Activated T-cell treated with anti-CD3 and anti-CD28 coated beads, Interleukin-2, amount 50 U/mL, for 4 hours (primary cell): ENCODE results near the gene CFAP68. TPM values are rescaled to one million over a fixed set of nuclear protein-coding genes. Genes with fewer than 3 reads are reported as not detected.

ENCODE experiments used
- ATAC-seq, 2 donors: fragments of 200-7000 bp; cut with Tn5 transposase; one replicate each; pipeline ENCODE4 v1.10.0; 2021
- DNase-seq: peaks from one replicate; pipeline ENCODE4 v3.0.0-alpha.2; 2020
- H3K27me3 Mint-ChIP-seq: one replicate; pipeline ENCODE4 v1.8.0; 2021; ENCODE audit warnings: low read depth, mixed read lengths
- H3K36me3 Mint-ChIP-seq: one replicate; pipeline ENCODE4 v1.8.0; 2022; ENCODE audit warnings: mixed read lengths; ENCODE audit not compliant: insufficient read depth
- H3K4me1 Mint-ChIP-seq: one replicate; pipeline ENCODE4 v1.8.0; 2021; ENCODE audit warnings: low read depth, mixed read lengths
- H3K4me3 Mint-ChIP-seq: one replicate; pipeline ENCODE4 v1.8.0; 2021; ENCODE audit warnings: mild to moderate bottlenecking, moderate library complexity, mixed read lengths
- H3K9me3 Mint-ChIP-seq: one replicate; pipeline ENCODE4 v1.8.0; 2021; ENCODE audit warnings: mixed read lengths
- total RNA-seq, 3 donors: library from RNA; stranded (reverse); gene quantifications; one replicate each; pipeline ENCODE4 v1.2.1, GENCODE V29; 2021

CFAP68 gene
- total RNA-seq, 3 donors from 2014 or later = 16.9 to 25.3 (median 17.9) TPM

GRCh38 chr11:111886844-111887243 is 7.5 kb downstream of the CFAP68 start:
- no peaks in the 10 kb centered on the region for H3K9me3 Mint-ChIP-seq
- no peak overlapping the region for H3K4me3 Mint-ChIP-seq
- no peaks in the 10 kb centered on the region for H3K4me1 Mint-ChIP-seq
- no peaks in the 10 kb centered on the region for H3K27me3 Mint-ChIP-seq
- H3K36me3 Mint-ChIP-seq = peaks cover 4% of the 10 kb centered on the region
- ATAC-seq = no peak
- no peak for DNase-seq

- no peaks in the 10 kb centered on the region for H3K4me1 Mint-ChIP-seq
- no peaks in the 10 kb centered on the region for H3K36me3 Mint-ChIP-seq
- ATAC-seq (no peak), DNase-seq (no peak)
- no peak overlapping the region for H3K4me3 Mint-ChIP-seq
- peaks cover 6% of the 10 kb centered on the region for H3K9me3 Mint-ChIP-seq
- H3K27me3 Mint-ChIP-seq = peaks cover 7% of the 10 kb centered on the region
These were observed 26.1 kb downstream of the CFAP68 start for GRCh38 chr11:111905411-111905810.

GRCh38 chr11:111906680-111907079 is 27.3 kb downstream of the CFAP68 start:
- Mint-ChIP-seq H3K4me1 (no peaks in the 10 kb centered on the region), H3K27me3 (peaks cover 18% of the 10 kb centered on the region), H3K4me3 (no peak overlapping the region), H3K36me3 (no peaks in the 10 kb centered on the region), H3K9me3 (peaks cover 6% of the 10 kb centered on the region)
- DNase-seq (no peak), ATAC-seq (no peak)

- DNase-seq = no peak
- Mint-ChIP-seq H3K36me3 (no peaks in the 10 kb centered on the region), H3K4me3 (no peak overlapping the region), H3K4me1 (no peaks in the 10 kb centered on the region), H3K27me3 (peaks cover 33% of the 10 kb centered on the region), H3K9me3 (peaks cover 6% of the 10 kb centered on the region)
- no peak for ATAC-seq
These were observed 29.4 kb downstream of the CFAP68 start for GRCh38 chr11:111908639-111909305.

- ATAC-seq (no peak), DNase-seq (no peak)
- Mint-ChIP-seq H3K36me3 (no peaks in the 10 kb centered on the region), H3K4me3 (no peak overlapping the region), H3K9me3 (peaks cover 6% of the 10 kb centered on the region), H3K4me1 (no peaks in the 10 kb centered on the region), H3K27me3 (peaks cover 39% of the 10 kb centered on the region)
These were observed 30.0 kb downstream of the CFAP68 start for GRCh38 chr11:111909378-111909777.

- H3K4me3 Mint-ChIP-seq = no peak overlapping the region
- H3K27me3 Mint-ChIP-seq = peaks cover 47% of the 10 kb centered on the region
- H3K9me3 Mint-ChIP-seq = no peaks in the 10 kb centered on the region
- H3K4me1 Mint-ChIP-seq = no peaks in the 10 kb centered on the region
- ATAC-seq = no peak
- no peak for DNase-seq
- no peaks in the 10 kb centered on the region for H3K36me3 Mint-ChIP-seq
These were observed 31.6 kb downstream of the CFAP68 start for GRCh38 chr11:111910676-111911562.

- Mint-ChIP-seq H3K4me1 (no peaks in the 10 kb centered on the region), H3K9me3 (no peaks in the 10 kb centered on the region), H3K4me3 (no peak within 1 kb of the TSS), H3K36me3 (no peaks in the 10 kb centered on the region), H3K27me3 (peaks cover 56% of the 10 kb centered on the region)
- ATAC-seq (no peak), DNase-seq (no peak)
These were observed 32.4 kb downstream of the CFAP68 start, which contains the start of gene CRYAB for GRCh38 chr11:111911563-111912401. Gene CRYAB (minus strand): TSS chr11:111911770. CDS start chr11:111911724, 46 bp downstream.

GRCh38 chr11:111912535-111912934 is 33.2 kb downstream of the CFAP68 start, which contains the start of gene HSPB2:
Gene HSPB2 (plus strand): TSS chr11:111912734. CDS start chr11:111912830, 96 bp downstream.
- Mint-ChIP-seq H3K27me3 (peaks cover 60% of the 10 kb centered on the region), H3K36me3 (no peaks in the 10 kb centered on the region), H3K4me3 (no peak within 1 kb of the TSS), H3K9me3 (no peaks in the 10 kb centered on the region), H3K4me1 (no peaks in the 10 kb centered on the region)
- no peak for DNase-seq
- no peak for ATAC-seq

GRCh38 chr11:111913031-111913861 is 33.9 kb downstream of the CFAP68 start:
- Mint-ChIP-seq H3K4me1 (no peaks in the 10 kb centered on the region), H3K27me3 (peaks cover 65% of the 10 kb centered on the region), H3K9me3 (no peaks in the 10 kb centered on the region), H3K4me3 (no peak overlapping the region), H3K36me3 (no peaks in the 10 kb centered on the region)
- DNase-seq (no peak), ATAC-seq (no peak)

- no peak for ATAC-seq
- no peaks in the 10 kb centered on the region for H3K4me1 Mint-ChIP-seq
- peaks cover 66% of the 10 kb centered on the region for H3K27me3 Mint-ChIP-seq
- no peaks in the 10 kb centered on the region for H3K9me3 Mint-ChIP-seq
- H3K36me3 Mint-ChIP-seq = no peaks in the 10 kb centered on the region
- no peak for DNase-seq
- no peak overlapping the region for H3K4me3 Mint-ChIP-seq
These were observed 34.7 kb downstream of the CFAP68 start for GRCh38 chr11:111913997-111914396.

GRCh38 chr11:111916768-111917167 is 37.4 kb downstream of the CFAP68 start:
- ATAC-seq (no peak), DNase-seq (no peak)
- H3K4me1 Mint-ChIP-seq = no peaks in the 10 kb centered on the region
- no peaks in the 10 kb centered on the region for H3K36me3 Mint-ChIP-seq
- H3K4me3 Mint-ChIP-seq = no peak overlapping the region
- peaks cover 55% of the 10 kb centered on the region for H3K27me3 Mint-ChIP-seq
- no peaks in the 10 kb centered on the region for H3K9me3 Mint-ChIP-seq

- Mint-ChIP-seq H3K27me3 (peaks cover 52% of the 10 kb centered on the region), H3K4me1 (no peaks in the 10 kb centered on the region), H3K36me3 (no peaks in the 10 kb centered on the region), H3K9me3 (no peaks in the 10 kb centered on the region), H3K4me3 (no peak overlapping the region)
- ATAC-seq (no peak), DNase-seq (no peak)
These were observed 38.0 kb downstream of the CFAP68 start for GRCh38 chr11:111917312-111917711.

- H3K27me3 Mint-ChIP-seq = peaks cover 52% of the 10 kb centered on the region
- ATAC-seq (no peak), DNase-seq (no peak)
- H3K4me3 Mint-ChIP-seq = no peak overlapping the region
- H3K36me3 Mint-ChIP-seq = no peaks in the 10 kb centered on the region
- no peaks in the 10 kb centered on the region for H3K9me3 Mint-ChIP-seq
- H3K4me1 Mint-ChIP-seq = no peaks in the 10 kb centered on the region
These were observed 38.4 kb downstream of the CFAP68 start for GRCh38 chr11:111917788-111918187.
